Activated naive CD8-positive, alpha-beta T cell treated with anti-CD3 and anti-CD28 coated beads for 36 hours (primary cell): ENCODE measurements around the gene KCNQ5. TPM values are rescaled to one million over a fixed set of nuclear protein-coding genes. Genes with fewer than 3 reads are reported as not detected.
"Not testable (repeated sequence)": the region's sequence is repeated elsewhere in the genome, so short reads cannot be mapped to it uniquely, and the experiment has no call there.

Experiments used
- DNase-seq: peaks from one replicate; pipeline ENCODE4 v3.0.0; 2021
- H3K27ac Mint-ChIP-seq: one replicate; pipeline ENCODE4 v1.8.0; 2022; ENCODE audit warnings: mild to moderate bottlenecking, moderate library complexity, mixed read lengths
- H3K27me3 Mint-ChIP-seq: one replicate; pipeline ENCODE4 v1.8.0; 2022; ENCODE audit warnings: mild to moderate bottlenecking, mixed read lengths
- H3K36me3 Mint-ChIP-seq: one replicate; pipeline ENCODE4 v1.8.0; 2021; ENCODE audit warnings: mild to moderate bottlenecking, mixed read lengths
- H3K4me1 Mint-ChIP-seq: one replicate; pipeline ENCODE4 v1.8.0; 2021; ENCODE audit warnings: mixed read lengths
- H3K4me3 Mint-ChIP-seq: one replicate; pipeline ENCODE4 v1.8.0; 2022; ENCODE audit warnings: mild to moderate bottlenecking, moderate library complexity, mixed read lengths
- H3K9me3 Mint-ChIP-seq: one replicate; pipeline ENCODE4 v1.8.0; 2022; ENCODE audit warnings: mixed read lengths
- total RNA-seq, 2 experiments: library from RNA; stranded (reverse); gene quantifications; one replicate each; pipeline ENCODE4 v1.2.3, GENCODE V29; 2021

The KCNQ5 gene
- total RNA-seq, 2 experiments from 2014 or later: 15.8 TPM

GRCh38 chr6:72865467-72865866, 243.6 kb downstream of the KCNQ5 start:
- peaks cover 7% of the 10 kb centered on the region for H3K4me1 Mint-ChIP-seq
- no peak overlapping the region for H3K27ac Mint-ChIP-seq
- DNase-seq: no peak
- no peaks in the 10 kb centered on the region for H3K9me3 Mint-ChIP-seq
- H3K36me3 Mint-ChIP-seq: peaks cover 3% of the 10 kb centered on the region
- H3K4me3 Mint-ChIP-seq: no peak overlapping the region
- no peaks in the 10 kb centered on the region for H3K27me3 Mint-ChIP-seq

GRCh38 chr6:72869621-72870020, 247.8 kb downstream of the KCNQ5 start:
- no peaks in the 10 kb centered on the region for H3K4me1 Mint-ChIP-seq
- H3K9me3 Mint-ChIP-seq: no peaks in the 10 kb centered on the region
- no peak overlapping the region for H3K27ac Mint-ChIP-seq
- no peaks in the 10 kb centered on the region for H3K27me3 Mint-ChIP-seq
- DNase-seq: no peak
- no peak overlapping the region for H3K4me3 Mint-ChIP-seq
- peaks cover 3% of the 10 kb centered on the region for H3K36me3 Mint-ChIP-seq

GRCh38 chr6:72873433-72873832, 251.6 kb downstream of the KCNQ5 start:
- Mint-ChIP-seq H3K9me3 (no peaks in the 10 kb centered on the region), H3K4me3 (no peak overlapping the region), H3K27me3 (no peaks in the 10 kb centered on the region), H3K27ac (no peak overlapping the region), H3K4me1 (no peaks in the 10 kb centered on the region), H3K36me3 (peaks cover 5% of the 10 kb centered on the region)
- DNase-seq: no peak

GRCh38 chr6:72876256-72876655, 254.4 kb downstream of the KCNQ5 start:
- no peak overlapping the region for H3K4me3 Mint-ChIP-seq
- H3K4me1 Mint-ChIP-seq: no peaks in the 10 kb centered on the region

GRCh38 chr6:72886170-72886569, 264.3 kb downstream of the KCNQ5 start:
- no peak overlapping the region for H3K4me3 Mint-ChIP-seq
- no peak for DNase-seq
- H3K4me1 Mint-ChIP-seq: no peaks in the 10 kb centered on the region
- no peak overlapping the region for H3K27ac Mint-ChIP-seq
- peaks cover 15% of the 10 kb centered on the region for H3K9me3 Mint-ChIP-seq
- H3K27me3 Mint-ChIP-seq: no peaks in the 10 kb centered on the region
- H3K36me3 Mint-ChIP-seq: peaks cover 33% of the 10 kb centered on the region

More at GRCh38 chr6:72876256-72876655, 254.4 kb downstream of the KCNQ5 start:
- Mint-ChIP-seq H3K27me3 (no peaks in the 10 kb centered on the region), H3K27ac (no peak overlapping the region), H3K9me3 (no peaks in the 10 kb centered on the region), H3K36me3 (peaks cover 5% of the 10 kb centered on the region)
- DNase-seq: no peak

- H3K9me3 Mint-ChIP-seq: peaks cover 17% of the 10 kb centered on the region
- H3K27ac Mint-ChIP-seq: no peak overlapping the region
- no peaks in the 10 kb centered on the region for H3K4me1 Mint-ChIP-seq
- H3K4me3 Mint-ChIP-seq: no peak overlapping the region
- H3K27me3 Mint-ChIP-seq: no peaks in the 10 kb centered on the region
- DNase-seq: no peak
- peaks cover 17% of the 10 kb centered on the region for H3K36me3 Mint-ChIP-seq
These were observed 268.4 kb downstream of the KCNQ5 start for GRCh38 chr6:72890233-72890632.

GRCh38 chr6:72890671-72891070, 268.8 kb downstream of the KCNQ5 start:
- no peaks in the 10 kb centered on the region for H3K4me1 Mint-ChIP-seq
- no peak for DNase-seq
- no peaks in the 10 kb centered on the region for H3K27me3 Mint-ChIP-seq
- peaks cover 15% of the 10 kb centered on the region for H3K9me3 Mint-ChIP-seq
- no peak overlapping the region for H3K27ac Mint-ChIP-seq
- H3K36me3 Mint-ChIP-seq: peaks cover 14% of the 10 kb centered on the region
- no peak overlapping the region for H3K4me3 Mint-ChIP-seq

- H3K4me1 Mint-ChIP-seq: no peaks in the 10 kb centered on the region
- H3K27me3 Mint-ChIP-seq: no peaks in the 10 kb centered on the region
- H3K36me3 Mint-ChIP-seq: peaks cover 18% of the 10 kb centered on the region
These were observed 271.0 kb downstream of the KCNQ5 start for GRCh38 chr6:72892901-72893300.

GRCh38 chr6:72894091-72894490, 272.2 kb downstream of the KCNQ5 start:
- DNase-seq: no peak
- H3K27ac Mint-ChIP-seq: no peak overlapping the region
- H3K4me1 Mint-ChIP-seq: no peaks in the 10 kb centered on the region
- H3K36me3 Mint-ChIP-seq: peaks cover 23% of the 10 kb centered on the region
- H3K4me3 Mint-ChIP-seq: no peak overlapping the region
- no peaks in the 10 kb centered on the region for H3K27me3 Mint-ChIP-seq
- peaks cover 17% of the 10 kb centered on the region for H3K9me3 Mint-ChIP-seq

More at GRCh38 chr6:72892901-72893300, 271.0 kb downstream of the KCNQ5 start:
- DNase-seq: no peak
- Mint-ChIP-seq H3K9me3 (peaks cover 8% of the 10 kb centered on the region), H3K4me3 (no peak overlapping the region), H3K27ac (no peak overlapping the region)

GRCh38 chr6:72898313-72898712, 276.4 kb downstream of the KCNQ5 start:
- H3K36me3 Mint-ChIP-seq: peaks cover 36% of the 10 kb centered on the region
- H3K4me3 Mint-ChIP-seq, H3K27me3 Mint-ChIP-seq, DNase-seq, H3K4me1 Mint-ChIP-seq, H3K27ac Mint-ChIP-seq: not testable (repeated sequence)
- peaks cover 24% of the 10 kb centered on the region for H3K9me3 Mint-ChIP-seq

GRCh38 chr6:72905705-72906478, 284.0 kb downstream of the KCNQ5 start:
- H3K9me3 Mint-ChIP-seq: peaks cover 5% of the 10 kb centered on the region
- no peak overlapping the region for H3K27ac Mint-ChIP-seq
- H3K4me1 Mint-ChIP-seq: peaks cover 16% of the 10 kb centered on the region
- no peaks in the 10 kb centered on the region for H3K27me3 Mint-ChIP-seq
- H3K4me3 Mint-ChIP-seq: no peak overlapping the region
- H3K36me3 Mint-ChIP-seq: peaks cover 14% of the 10 kb centered on the region
- no peak for DNase-seq

- DNase-seq: no peak
- Mint-ChIP-seq H3K36me3 (peaks cover 4% of the 10 kb centered on the region), H3K4me1 (peaks cover 14% of the 10 kb centered on the region), H3K27ac (no peak overlapping the region), H3K27me3 (no peaks in the 10 kb centered on the region), H3K9me3 (no peaks in the 10 kb centered on the region), H3K4me3 (no peak overlapping the region)
These were observed 289.7 kb downstream of the KCNQ5 start for GRCh38 chr6:72911463-72912155.

GRCh38 chr6:72913797-72914196, 291.9 kb downstream of the KCNQ5 start:
- Mint-ChIP-seq H3K4me3 (no peak overlapping the region), H3K4me1 (peaks cover 13% of the 10 kb centered on the region), H3K27me3 (no peaks in the 10 kb centered on the region), H3K9me3 (no peaks in the 10 kb centered on the region), H3K27ac (no peak overlapping the region), H3K36me3 (peaks cover 4% of the 10 kb centered on the region)
- DNase-seq: no peak

- peaks cover 1% of the 10 kb centered on the region for H3K36me3 Mint-ChIP-seq
- H3K9me3 Mint-ChIP-seq: no peaks in the 10 kb centered on the region
- H3K27ac Mint-ChIP-seq: no peak overlapping the region
- no peaks in the 10 kb centered on the region for H3K27me3 Mint-ChIP-seq
- no peak overlapping the region for H3K4me3 Mint-ChIP-seq
- peaks cover 3% of the 10 kb centered on the region for H3K4me1 Mint-ChIP-seq
- no peak for DNase-seq
These were observed 294.4 kb downstream of the KCNQ5 start for GRCh38 chr6:72916298-72916697.

GRCh38 chr6:72916906-72917305, 295.0 kb downstream of the KCNQ5 start:
- no peaks in the 10 kb centered on the region for H3K9me3 Mint-ChIP-seq

GRCh38 chr6:72922401-72922800, 300.5 kb downstream of the KCNQ5 start:
- H3K4me3 Mint-ChIP-seq: no peak overlapping the region
- H3K9me3 Mint-ChIP-seq: no peaks in the 10 kb centered on the region
- H3K27ac Mint-ChIP-seq: no peak overlapping the region
- peaks cover 2% of the 10 kb centered on the region for H3K4me1 Mint-ChIP-seq
- DNase-seq: no peak
- H3K36me3 Mint-ChIP-seq: peaks cover 3% of the 10 kb centered on the region
- H3K27me3 Mint-ChIP-seq: no peaks in the 10 kb centered on the region

More at GRCh38 chr6:72916906-72917305, 295.0 kb downstream of the KCNQ5 start:
- Mint-ChIP-seq H3K27me3 (no peaks in the 10 kb centered on the region), H3K27ac (no peak overlapping the region), H3K4me3 (no peak overlapping the region), H3K36me3 (peaks cover 1% of the 10 kb centered on the region), H3K4me1 (no peaks in the 10 kb centered on the region)
- DNase-seq: no peak
